Uterus (tissue), 2 donors: ENCODE results near the gene GNRHR.

Experiments used
- CTCF ChIP-seq, 4 experiments: fragments of 200-600 bp in 2 of 4; fragments of 450-650 bp in 2 of 4; sonication (generic) in 2 of 4; IDR thresholded peaks; one replicate each; pipeline ENCODE4 v1.5.1; 2016 to 2019; ENCODE audit warnings: antibody characterized with exemption in 4 of 4, mild to moderate bottlenecking in 2 of 4, moderate library complexity in 1 of 4
- POLR2A ChIP-seq, 2 donors: fragments of 450-650 bp; IDR thresholded peaks; one replicate each; pipeline ENCODE4 v1.6.1; 2016; ENCODE audit warnings: antibody characterized with exemption in 2 of 2, mild to moderate bottlenecking in 1 of 2, moderate library complexity in 1 of 2

- TF ChIP-seq POLR2A (IDR thresholded peaks at IDR 0.05) (no peak), CTCF (IDR thresholded peaks at IDR 0.05) (no peak)
Observed at GRCh38 chr4:67725132-67725531, 29.1 kb downstream of the GNRHR start.
